ENCODE results near the gene FOXP1. TPM values are rescaled to one million over a fixed set of nuclear protein-coding genes. Genes with fewer than 3 reads are reported as not detected.

FOXP1 gene
- polyA plus RNA-seq, 1 donor (not counting 4 experiments of a cell fraction or from before 2014, with no cell fraction given): 14.6 TPM

DNA sequence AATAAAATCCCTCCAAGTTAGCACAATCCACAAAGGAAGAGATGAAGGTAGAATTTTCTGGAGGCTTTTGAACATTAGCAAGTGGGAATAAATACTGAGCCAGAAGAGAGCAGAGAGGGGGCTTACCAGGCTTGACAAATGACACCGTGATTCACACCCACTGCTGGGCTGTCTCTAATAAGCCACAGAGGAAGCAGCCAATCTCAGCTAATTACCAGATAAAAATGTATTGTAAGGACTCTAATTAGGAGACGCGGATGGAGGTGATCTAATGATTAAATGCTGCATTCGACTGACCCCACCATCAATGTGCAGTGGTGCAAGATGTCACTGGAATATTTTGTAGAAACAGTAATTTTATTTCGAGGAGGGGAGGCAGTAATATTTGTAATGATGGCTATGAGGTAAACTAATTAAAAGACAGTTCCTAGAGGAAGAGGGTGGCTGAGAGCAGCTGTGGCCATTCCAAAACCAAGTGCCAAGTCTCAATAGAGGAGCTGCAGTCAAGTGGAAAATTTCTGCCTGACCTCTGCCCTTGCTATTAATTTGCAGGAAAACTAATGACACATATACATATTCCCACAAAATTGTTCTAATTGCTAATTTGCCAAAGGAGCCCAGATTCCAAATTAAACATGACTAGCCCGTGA, 602.2 kb downstream of the FOXP1 start:
- Histone ChIP-seq H3K4me1 (ENCODE audit: control insufficient read depth, extremely low read depth, insufficient read depth, low read length) (peaks cover 11% of the 10 kb centered on the region), H3K9ac (ENCODE audit: control insufficient read depth, extremely low read depth, insufficient read depth, low read length) (no peak overlapping the region), H3K27me3 (ENCODE audit: control insufficient read depth, extremely low read depth, insufficient read depth, low read length) (no peaks in the 10 kb centered on the region), H3K27ac (ENCODE audit: control insufficient read depth, insufficient read depth, low read length) (peak overlapping the region; percentile 96), H3K4me2 (ENCODE audit: control insufficient read depth, extremely low read depth, insufficient read depth, low read depth, low read length) (no peak overlapping the region), H3K4me3 (ENCODE audit: control insufficient read depth in 2 of 3, extremely low read depth in 1 of 3, insufficient read depth in 2 of 3, low read depth in 1 of 3, low read length in 3 of 3) (no peak overlapping the region), H3K9me3 (ENCODE audit: control insufficient read depth, low read depth, low read length) (no peaks in the 10 kb centered on the region), H2AFZ (ENCODE audit: control insufficient read depth, low read length) (no peak overlapping the region), H3K79me2 (ENCODE audit: control insufficient read depth, insufficient read depth, low read length) (peaks cover 2% of the 10 kb centered on the region), H3K36me3 (ENCODE audit: control insufficient read depth in 2 of 2, extremely low read depth in 1 of 2, insufficient read depth in 2 of 2, low read length in 2 of 2) (peaks cover 9 to 18% of the 10 kb centered on the region in 2 experiments), H4K20me1 (ENCODE audit: control insufficient read depth, extremely low read depth, insufficient read depth, low read length) (no peaks in the 10 kb centered on the region), H3K9me1 (ENCODE audit: control insufficient read depth, extremely low read depth, insufficient read depth, low read length) (no peaks in the 10 kb centered on the region)
- dilution Hi-C loops (cut with MboI; ENCODE audit: extremely low pct_ligation_motif_present, low sequenced_read_pairs): no loop called here
- DNase-seq (ENCODE audit: low read depth, low spot score): no peak
- TF ChIP-seq EZH2 (IDR thresholded peaks at IDR 0.05; ENCODE audit: low read length): no peak
- TF ChIP-seq, protein P1, sequence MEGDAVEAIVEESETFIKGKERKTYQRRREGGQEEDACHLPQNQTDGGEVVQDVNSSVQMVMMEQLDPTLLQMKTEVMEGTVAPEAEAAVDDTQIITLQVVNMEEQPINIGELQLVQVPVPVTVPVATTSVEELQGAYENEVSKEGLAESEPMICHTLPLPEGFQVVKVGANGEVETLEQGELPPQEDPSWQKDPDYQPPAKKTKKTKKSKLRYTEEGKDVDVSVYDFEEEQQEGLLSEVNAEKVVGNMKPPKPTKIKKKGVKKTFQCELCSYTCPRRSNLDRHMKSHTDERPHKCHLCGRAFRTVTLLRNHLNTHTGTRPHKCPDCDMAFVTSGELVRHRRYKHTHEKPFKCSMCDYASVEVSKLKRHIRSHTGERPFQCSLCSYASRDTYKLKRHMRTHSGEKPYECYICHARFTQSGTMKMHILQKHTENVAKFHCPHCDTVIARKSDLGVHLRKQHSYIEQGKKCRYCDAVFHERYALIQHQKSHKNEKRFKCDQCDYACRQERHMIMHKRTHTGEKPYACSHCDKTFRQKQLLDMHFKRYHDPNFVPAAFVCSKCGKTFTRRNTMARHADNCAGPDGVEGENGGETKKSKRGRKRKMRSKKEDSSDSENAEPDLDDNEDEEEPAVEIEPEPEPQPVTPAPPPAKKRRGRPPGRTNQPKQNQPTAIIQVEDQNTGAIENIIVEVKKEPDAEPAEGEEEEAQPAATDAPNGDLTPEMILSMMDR (optimal IDR thresholded peaks at IDR 0.05 in 1 of 3, IDR thresholded peaks at IDR 0.05 in 1 of 3, conservative IDR thresholded peaks at IDR 0.05 in 1 of 3; ENCODE audit: extremely low read depth in 1 of 3, insufficient read depth in 2 of 3, low read length in 3 of 3): no peak
- no peak for FAIRE-seq

DNA sequence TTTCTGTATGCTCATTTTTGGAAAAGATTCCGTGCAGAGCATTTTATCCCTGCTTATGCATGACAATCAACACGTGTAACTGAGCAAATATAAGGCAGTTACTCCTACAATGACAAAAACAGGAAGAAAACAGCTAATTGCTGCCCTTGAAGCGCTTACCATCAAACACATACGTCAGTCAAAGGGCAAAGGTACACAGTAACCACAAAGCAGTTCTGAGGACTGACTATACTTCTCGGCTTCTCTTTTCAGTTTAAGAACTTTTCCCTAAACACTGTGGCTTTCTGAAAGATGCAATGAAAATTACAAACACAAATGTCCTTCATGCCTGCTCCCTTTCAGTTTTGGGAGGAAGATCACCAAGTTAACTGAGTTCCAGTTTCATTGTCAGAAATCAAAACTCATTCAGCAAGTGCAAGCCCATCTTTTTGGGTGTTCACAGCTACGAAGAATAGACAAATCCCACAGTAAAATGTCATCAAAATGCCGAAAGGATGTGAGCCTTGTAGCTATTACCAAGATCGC, 602.8 kb downstream of the FOXP1 start:
- Histone ChIP-seq H2AFZ (ENCODE audit: control insufficient read depth, low read length) (no peak overlapping the region), H3K9me1 (ENCODE audit: control insufficient read depth, extremely low read depth, insufficient read depth, low read length) (no peaks in the 10 kb centered on the region), H3K79me2 (ENCODE audit: control insufficient read depth, insufficient read depth, low read length) (peaks cover 2% of the 10 kb centered on the region), H3K27ac (ENCODE audit: control insufficient read depth, insufficient read depth, low read length) (no peak overlapping the region), H3K36me3 (ENCODE audit: control insufficient read depth in 2 of 2, extremely low read depth in 1 of 2, insufficient read depth in 2 of 2, low read length in 2 of 2) (peaks cover 6 to 22% of the 10 kb centered on the region in 2 experiments), H3K4me2 (ENCODE audit: control insufficient read depth, extremely low read depth, insufficient read depth, low read depth, low read length) (no peak overlapping the region), H3K4me3 (ENCODE audit: control insufficient read depth in 2 of 3, extremely low read depth in 1 of 3, insufficient read depth in 2 of 3, low read depth in 1 of 3, low read length in 3 of 3) (no peak overlapping the region), H3K9ac (ENCODE audit: control insufficient read depth, extremely low read depth, insufficient read depth, low read length) (no peak overlapping the region), H3K9me3 (ENCODE audit: control insufficient read depth, low read depth, low read length) (no peaks in the 10 kb centered on the region), H4K20me1 (ENCODE audit: control insufficient read depth, extremely low read depth, insufficient read depth, low read length) (no peaks in the 10 kb centered on the region), H3K27me3 (ENCODE audit: control insufficient read depth, extremely low read depth, insufficient read depth, low read length) (no peaks in the 10 kb centered on the region), H3K4me1 (ENCODE audit: control insufficient read depth, extremely low read depth, insufficient read depth, low read length) (peaks cover 11% of the 10 kb centered on the region)
- DNase-seq (ENCODE audit: low read depth, low spot score): no peak
- dilution Hi-C loops (cut with MboI; ENCODE audit: extremely low pct_ligation_motif_present, low sequenced_read_pairs): no loop called here
- FAIRE-seq: no peak
- TF ChIP-seq, protein P1 (optimal IDR thresholded peaks at IDR 0.05 in 1 of 3, IDR thresholded peaks at IDR 0.05 in 1 of 3, conservative IDR thresholded peaks at IDR 0.05 in 1 of 3; ENCODE audit: extremely low read depth in 1 of 3, insufficient read depth in 2 of 3, low read length in 3 of 3): no peak
- TF ChIP-seq EZH2 (IDR thresholded peaks at IDR 0.05; ENCODE audit: low read length): no peak

All from keratinocyte (primary cell).